Hippocampal formation (tissue), 2 donors: ENCODE data around the gene TBC1D10A.

ENCODE experiments used
- DNase-seq, 2 donors: peaks; one replicate each; lab custom pipeline; 2025; lab: John Stamatoyannopoulos, UW

Gene TBC1D10A

DNA sequence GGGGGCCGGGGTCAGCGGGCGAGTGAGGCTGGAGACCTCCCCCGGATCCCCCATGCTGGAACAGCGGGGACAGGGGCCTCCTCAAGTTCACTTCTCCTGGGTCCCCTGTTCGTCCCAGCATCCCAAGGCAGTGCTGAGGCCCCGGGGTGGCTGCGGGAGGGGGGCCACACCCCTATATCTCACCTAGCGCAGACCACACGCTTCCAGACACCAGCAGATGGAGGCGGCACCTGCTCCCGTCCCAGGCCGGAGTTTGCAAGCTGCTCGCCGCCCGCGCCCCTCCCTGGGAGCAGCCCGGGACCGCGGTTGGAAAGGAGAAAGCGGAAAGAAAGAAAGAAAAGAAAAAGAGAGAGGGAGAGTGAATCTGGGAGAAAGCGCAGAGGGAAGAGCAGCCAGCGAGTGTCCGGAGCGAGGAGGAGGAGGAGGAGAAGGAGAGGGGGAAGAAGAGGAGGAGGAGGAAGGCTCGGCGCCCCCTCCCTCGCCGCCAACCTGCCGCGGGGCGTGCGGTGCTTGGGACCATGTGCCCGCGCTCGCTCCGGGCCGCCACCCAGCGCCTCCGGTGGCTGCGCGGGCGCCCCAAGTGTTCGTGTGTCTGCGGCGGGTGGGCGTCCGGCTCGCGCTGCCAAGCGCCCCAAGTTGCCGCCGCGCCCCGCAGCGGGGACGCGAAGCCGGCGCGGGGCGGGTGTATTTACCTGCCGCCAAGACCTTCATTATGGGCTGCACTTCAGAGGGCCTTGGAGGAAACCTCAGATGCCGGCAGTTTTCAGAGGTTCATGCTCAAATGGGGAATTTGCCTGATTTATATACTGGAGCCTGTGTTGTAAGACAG lies 80.5 kb downstream of the TBC1D10A start, which contains the start of gene LIF:
TSS of gene LIF (minus strand) at position 775 of the 829 bp plus-strand sequence. CDS start at position 711, 64 bp downstream.
- DNase-seq = no peak

GRCh38 chr22:30245181-30245984 lies 81.4 kb downstream of the TBC1D10A start:
- no peak for DNase-seq

- no peak for DNase-seq
Measured at GRCh38 chr22:30244641-30245040, 82.1 kb downstream of the TBC1D10A start.

DNA sequence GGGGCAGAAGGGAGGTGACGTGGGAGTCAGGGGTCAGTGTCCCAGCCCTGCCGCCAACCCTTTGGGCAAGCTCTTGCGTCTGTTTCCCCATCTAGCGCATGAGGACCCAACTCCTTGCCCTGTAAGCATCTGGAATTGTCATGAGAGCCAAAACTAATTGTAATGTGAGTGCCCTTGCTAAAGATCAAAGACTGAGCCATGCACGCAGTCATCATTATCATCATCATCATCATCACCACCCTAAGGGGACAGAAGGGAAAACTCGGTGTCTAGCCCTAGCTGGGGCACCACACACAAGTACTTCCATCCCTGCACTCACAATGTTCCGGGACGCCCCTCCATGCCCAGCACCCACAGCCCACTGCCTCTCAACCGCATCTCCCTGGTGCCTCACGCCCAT lies 82.7 kb downstream of the TBC1D10A start:
- no peak for DNase-seq

DNA sequence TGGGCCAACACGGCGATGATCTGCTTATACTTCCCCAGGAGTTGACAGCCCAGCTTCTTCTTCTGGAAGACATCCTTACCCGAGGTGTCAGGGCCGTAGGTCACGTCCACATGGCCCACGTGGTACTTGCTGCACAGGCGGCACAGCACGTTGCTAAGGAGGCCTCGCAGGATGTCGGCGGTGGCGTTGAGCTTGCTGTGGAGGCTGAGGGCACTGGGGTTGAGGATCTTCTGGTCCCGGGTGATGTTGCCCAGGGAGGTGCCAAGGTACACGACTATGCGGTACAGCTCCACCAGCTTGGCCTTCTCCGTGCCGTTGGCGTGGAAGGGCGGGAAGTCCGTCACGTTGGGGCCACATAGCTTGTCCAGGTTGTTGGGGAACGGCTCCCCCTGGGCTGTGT lies 83.1 kb downstream of the TBC1D10A start:
- DNase-seq = no peak
